ENCODE results near the gene ZCCHC7.
"Not testable (repeated sequence)": the region's sequence is repeated elsewhere in the genome, so short reads cannot be mapped to it uniquely, and the experiment has no call there.

Gene ZCCHC7

DNA sequence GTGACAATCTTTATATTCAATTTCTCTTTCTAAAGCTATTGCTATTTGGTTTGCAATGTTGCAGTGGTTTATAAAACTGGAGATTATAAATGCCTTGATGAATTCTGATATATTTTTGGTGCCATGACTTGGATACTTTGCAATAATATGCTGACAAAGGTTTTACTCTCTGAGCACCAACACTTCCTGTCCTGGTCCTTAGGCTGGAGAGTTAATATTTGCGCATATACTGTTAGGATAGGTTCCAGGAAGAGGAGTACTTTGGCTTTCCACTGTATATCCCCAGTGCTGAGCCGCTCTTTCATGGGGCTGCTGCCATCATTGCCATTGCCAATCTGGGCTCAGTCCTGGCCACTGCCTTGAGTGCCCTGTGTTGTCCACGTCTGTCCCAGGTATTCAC, 139.6 kb downstream of the ZCCHC7 start:
- no peak for DNase-seq

DNA sequence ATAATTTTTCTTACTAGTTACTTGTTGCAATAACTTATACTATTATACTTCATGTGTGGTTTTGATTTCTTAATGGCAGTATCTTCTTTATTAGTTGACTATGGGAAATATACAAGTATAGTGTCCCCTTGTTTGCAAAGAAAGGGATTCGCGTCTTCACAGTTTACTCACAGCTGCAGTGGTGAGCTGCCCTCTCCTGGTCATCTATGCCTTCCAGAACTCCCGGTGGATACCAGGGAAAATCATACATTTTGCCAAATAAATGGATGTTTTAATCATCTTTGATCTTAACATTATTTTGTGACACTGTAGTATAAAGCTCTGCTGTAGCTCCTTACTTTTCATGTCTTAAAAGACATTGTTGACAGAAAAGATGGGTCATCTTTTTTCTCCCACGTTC, 142.0 kb downstream of the ZCCHC7 start:
- DNase-seq: no peak

DNA sequence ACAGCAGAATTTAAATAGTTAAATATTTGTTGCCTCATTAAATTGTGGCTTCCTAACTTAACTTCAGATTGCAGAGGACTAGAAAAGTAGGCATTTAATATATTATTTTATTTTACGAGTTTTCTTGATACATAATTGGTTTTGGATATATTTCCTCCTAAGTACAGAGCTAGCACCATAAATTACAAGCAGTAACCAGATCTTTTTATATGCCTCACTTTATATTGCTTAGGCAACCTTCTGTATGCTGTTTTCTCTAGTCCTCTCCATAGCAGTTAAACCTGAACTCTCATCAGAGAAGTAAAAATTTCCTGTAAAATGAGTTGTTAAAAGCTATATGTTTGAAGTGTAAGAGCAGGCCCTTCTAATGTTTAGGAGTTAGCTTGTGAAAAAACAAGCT, 144.2 kb downstream of the ZCCHC7 start:
- DNase-seq: no peak

DNA sequence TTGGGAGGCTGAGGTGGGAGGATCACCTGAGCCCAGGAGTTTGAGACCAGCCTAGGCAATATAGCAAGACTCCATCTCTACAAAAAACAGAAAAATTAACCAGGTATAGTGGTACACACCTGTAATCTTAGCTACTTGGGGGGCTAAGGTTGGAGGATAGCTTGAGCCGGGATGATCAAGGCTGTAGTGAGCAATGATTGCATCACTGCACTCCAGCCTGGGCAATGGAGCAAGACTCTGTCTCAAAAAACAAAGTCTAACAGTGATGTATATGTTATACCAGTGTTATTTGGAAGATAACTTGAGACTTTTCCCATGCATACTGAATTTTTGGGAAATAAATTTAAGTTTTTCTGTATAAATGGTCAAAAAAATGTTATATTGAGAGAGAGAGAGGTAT, 146.3 kb downstream of the ZCCHC7 start:
- no peak for DNase-seq

DNA sequence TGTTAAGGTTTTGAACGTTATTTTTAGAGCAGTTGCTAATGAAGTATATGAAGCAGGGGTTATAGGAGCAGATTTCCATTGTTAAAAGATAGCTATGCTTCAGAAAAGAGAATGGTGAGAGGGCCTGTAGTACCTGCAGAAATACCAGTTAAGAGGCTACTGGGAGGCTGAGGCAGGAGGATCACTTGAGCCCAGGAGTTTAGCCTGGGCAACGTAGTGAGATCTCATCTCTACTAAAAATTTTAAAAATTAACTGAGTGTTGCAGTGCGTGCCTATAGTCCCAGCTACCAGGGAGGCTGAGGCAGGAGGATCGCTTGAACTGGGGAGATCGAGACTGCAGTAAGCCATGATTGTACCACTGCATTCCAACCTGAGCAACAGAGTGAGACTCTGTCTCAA, 148.8 kb downstream of the ZCCHC7 start:
- DNase-seq: no peak

DNA sequence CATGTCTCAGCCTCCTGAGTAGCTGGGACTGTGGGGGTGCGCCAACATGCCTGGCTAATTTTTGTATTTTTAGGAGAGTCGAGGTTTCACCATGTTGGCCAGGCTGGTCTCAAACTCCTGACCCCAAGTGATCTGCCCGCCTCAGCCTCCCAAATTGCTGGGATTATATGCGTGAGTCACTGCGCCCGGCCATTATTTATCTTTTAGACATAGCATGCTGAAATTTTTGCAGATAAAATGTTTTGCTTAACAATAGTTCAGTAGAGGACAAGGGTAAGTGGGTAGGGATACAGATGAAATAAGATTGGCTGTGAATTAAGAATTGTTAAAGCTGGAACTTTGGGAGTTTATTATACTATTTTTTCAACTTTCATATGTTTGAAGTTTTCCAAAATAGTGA, 151.3 kb downstream of the ZCCHC7 start:
- DNase-seq: no peak

DNA sequence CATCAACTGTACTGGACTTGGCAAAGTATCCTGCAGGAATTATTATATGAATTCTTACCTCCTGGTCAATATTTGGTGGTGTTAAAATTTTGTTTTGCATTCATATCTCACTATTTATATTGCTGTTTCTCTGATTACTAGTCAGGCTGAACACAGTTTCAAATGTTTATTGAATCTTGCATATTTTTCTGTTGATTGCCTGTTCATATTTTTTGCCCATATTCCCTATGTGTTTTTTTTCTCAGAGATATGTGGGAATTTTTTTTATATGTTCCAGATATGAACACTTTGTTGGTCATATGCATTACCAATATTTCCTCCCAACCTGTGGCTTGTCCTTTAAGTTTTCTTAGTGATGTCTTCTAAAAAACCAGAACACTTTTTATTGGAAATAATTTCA, 153.2 kb downstream of the ZCCHC7 start:
- no peak for DNase-seq

DNA sequence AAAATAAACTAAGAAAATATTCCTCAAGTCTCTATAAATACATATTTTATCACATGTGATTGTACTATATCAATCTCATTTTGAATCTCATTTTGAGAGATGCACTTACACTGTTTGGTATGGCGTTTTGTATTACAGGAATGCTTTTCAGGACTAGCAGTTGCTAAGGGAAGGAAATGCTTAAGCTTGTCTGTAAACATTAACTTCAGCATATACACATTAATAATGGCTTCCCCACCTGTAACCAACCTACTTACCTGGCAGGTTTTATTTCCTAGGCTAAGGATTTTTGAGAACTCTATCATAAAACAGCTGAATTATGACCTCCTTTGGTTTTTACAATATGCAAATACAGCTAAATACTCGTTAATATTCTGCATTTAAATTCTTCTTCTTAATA, 161.2 kb downstream of the ZCCHC7 start:
- DNase-seq: no peak

DNA sequence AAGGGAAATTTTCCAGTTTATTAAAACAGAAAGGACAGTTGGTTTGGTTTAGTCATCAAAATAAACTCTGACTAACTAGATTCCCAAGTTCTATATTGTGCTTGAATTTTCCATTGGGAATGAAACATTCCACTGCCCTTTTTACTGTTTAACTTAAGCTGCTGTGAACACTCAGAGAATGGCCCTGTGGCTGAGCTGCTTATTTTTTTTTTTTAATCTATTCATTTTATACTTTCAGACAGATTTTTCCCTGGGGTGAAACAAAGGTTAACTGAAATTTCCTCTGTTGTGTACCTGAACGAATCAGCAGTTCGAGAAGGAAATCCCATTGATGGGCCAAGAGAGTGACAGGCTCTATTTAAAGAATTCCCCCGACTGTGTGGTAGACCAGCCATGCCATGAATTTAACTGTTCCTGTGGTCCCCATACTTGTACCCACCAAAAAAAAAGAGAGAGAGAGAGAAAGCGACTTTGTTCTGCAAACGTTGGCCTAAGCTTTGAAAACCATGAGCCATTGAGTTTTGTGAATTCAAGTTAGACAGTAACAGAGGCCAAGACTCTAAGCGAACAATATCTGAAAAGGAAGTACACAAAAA, 163.5 kb downstream of the ZCCHC7 start:
- no peak for DNase-seq

DNA sequence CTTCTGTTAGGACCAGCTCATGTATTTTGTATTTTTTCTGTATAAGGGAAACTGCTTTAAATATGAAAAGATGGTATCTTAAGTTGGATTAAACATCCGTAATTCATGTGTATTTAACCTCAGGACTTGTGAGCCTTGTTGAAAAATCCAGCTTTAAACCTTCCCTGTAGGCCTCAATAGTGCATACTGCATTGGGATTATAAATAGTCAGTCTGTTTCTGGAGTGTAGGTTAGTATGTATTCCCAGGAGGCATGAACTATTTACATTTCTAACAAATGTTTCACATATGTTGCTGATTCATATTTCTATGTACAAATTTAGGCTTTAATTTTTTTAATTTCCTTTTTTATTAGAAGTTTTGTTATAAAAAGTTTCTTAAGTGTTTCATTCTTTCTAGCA, 164.3 kb downstream of the ZCCHC7 start:
- DNase-seq: no peak

DNA sequence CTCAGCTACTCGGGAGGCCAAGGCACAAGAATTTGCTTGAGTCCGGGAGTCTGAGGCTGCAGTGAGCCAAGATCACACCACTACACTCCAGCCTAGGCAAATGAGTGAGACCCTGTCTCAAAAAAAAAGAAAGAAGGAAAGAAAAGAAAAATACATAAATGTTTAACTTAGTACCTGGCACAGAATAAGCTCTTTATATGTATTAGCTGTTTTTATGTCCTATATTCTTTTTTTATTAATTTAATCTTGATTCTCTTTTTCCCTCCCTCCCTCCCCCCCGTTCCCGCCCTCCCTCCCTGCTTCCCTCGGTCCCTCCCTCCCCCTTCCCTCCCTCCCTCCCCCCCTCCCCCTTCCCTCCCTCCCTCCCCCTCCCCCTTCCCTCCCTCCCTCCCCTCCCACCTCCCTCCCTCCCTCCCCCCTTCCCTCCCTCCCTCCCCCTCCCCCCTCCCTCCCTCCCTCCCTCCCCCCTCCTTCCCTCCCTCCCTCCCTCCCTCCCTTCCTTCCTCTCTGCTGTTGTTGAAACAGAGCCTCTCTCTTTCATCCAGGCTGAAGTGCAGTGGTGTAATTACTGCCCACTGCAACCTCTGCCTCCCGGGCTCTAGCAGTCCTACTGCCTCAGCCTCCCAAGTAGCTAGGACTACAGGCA, 166.3 kb downstream of the ZCCHC7 start:
- no peak for DNase-seq

DNA sequence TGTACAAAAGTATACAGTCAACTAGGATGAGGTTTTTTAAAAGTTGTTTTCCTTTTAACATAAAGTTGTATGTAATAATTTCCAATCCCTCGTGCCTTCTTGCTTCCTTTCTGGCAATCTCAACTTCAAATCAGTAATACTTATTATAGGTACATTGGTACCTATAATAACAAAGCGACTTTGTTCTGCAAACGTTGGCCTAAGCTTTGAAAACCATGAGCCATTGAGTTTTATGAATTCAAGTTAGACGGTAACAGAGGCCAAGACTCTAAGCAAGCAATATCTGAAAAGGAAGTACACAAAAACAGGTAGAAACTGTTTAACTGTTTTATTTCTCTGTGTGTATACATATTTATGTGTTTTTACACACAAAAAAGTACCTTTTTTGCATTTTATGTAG, 166.9 kb downstream of the ZCCHC7 start:
- no peak for DNase-seq

DNA sequence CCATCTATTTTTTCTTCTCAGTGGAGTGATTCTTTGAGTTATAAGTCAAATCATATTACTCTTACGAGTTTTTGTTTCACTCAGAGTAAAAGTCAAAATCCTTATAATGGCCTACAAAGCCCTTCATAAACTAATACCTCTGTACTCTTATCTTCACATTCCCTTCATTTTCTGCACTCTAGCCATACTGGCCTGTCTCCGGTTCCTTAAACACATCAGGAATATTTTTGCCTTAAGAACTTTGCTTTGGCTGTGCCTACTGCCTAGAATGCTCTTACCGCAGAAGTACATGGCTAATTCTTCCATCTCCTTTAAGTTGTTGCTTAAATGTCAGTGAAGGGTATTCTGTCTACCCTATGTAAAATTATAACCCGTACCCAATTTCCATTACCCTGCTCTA, 169.3 kb downstream of the ZCCHC7 start:
- DNase-seq: no peak

DNA sequence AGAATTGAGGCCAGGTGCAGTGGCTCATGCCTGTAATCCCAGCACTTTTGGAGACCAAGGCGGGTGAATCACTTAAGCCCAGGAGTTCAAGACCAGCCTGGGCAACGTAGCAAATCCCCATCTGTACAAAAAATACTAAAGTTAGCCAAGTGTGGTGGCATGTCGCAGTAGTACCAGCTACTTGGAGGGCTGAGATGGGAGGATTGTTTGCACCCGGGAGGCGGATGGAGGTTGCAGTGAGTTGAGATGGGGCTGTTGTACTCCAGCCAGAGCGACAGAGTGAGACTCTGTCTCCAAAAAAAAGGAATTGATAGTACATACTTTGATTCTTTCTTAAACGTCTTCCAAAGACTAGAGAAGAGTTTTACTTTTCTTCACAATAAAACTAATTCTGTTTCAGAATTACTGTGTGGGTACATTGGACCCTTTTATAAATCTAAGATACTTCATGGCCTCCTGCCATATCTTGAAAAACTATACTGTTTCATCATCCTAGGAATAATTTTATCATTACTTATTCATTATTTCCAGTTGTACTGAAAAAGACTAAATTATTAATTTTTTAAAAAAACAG, 170.1 kb downstream of the ZCCHC7 start:
- no peak for DNase-seq

DNA sequence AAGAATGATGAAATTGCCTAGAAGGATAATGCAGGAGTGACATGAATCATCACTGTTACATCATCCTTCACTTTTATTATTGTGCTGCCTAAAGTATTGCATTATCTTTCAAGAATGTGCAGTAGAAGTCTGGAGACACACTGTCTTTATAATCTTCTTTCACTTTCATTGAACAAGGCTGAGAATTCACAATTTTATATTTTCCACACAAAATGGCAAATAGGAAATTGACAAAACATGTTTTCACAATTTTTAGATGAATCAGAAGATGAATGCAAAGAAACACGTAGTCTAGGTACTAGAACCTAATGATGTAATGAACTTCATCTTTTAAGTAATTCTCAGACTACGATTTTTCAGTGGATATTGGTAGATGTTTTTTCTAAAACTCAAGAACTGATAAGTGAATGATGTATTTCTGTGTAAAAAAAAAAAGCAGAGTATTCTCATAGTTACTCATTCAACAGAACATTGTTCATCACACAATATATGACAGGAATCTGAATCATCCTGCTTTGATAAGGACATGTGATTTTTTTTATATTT, 170.6 kb downstream of the ZCCHC7 start:
- no peak for DNase-seq

DNA sequence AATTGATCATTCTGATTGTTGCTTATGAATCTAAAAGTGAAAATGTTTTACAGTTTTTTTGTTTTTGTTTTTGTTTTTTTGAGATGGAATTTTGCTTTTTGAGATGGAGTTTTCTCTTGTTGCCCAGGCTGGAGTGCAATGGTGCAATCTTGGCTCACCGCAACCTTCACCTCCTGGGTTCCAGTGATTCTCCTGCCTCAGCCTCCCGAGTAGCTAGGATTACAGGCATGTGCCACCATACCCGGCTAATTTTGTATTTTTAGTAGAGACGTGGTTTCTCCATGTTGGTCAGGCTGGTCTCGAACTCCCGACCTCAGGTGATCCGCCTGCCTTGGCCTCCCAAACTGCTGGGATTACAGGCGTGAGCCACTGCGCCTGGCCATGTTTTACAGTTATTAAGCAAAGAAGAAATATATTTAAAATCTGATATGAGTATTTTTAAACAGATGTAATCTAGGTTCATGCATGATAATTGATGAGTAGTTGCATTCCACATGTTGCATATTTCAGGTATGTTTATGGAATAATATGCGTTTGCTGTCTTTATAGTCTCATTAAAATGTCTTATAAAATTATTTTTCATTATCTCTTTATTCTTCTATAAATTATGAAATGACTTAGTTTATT, 171.4 kb downstream of the ZCCHC7 start:
- DNase-seq: not testable (repeated sequence)

DNA sequence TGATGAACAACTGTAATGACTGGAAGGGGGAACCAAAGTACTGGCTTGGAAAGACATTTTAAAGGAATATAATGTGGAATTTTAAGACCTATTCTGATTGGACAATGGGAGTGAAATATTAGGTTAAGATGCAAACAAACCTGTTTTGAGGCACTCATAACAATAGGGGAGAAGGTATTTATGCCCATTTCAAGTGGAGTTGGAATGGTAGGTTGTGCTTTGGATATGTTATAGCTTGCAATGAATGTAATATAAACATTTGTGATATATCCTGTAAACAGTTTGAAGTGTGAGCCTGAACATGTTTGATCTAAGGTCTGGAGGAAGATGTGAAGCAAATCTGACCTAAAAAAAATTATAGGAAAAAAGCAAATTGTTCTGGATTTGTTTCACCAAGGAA, 172.5 kb downstream of the ZCCHC7 start:
- DNase-seq: no peak

DNA sequence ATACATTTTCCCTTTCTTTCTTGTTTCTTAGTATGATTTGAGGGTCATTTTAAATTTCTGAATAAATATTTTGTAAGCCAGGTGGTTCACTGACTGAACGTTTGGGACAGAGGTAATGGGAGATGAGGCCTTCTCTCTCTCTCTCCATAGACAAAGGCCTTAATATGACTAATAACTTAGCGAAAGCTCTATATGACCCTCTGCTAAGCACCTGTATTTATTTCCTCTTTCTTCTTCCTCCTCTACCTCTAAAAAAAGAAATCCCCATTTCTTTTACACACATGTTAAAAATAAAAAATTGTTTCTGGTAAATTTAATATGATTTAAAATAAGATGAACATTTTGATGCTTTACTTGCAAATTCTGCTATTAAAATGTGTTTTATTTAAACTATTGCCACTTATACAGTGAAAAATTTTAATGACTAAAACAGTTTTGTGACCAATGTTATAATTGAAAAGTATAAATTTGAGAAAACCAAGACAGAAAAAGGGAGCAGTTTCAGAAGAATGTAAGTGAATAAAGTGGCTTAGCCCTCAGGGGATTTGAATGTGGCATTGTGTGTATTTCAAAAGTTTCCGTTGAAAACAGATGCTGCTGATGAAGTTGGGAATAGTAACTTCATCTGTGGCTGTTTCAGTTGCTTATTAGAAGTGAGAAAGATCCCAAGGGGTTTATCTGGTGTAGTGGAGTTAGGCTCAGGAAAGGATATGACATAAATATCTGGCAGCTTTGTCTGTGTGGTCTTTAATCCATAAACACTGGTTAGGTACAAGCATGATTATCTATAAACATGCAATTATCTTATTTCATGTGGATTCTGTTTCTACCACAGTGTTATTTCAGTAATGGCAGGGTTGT, 173.5 kb downstream of the ZCCHC7 start:
- no peak for DNase-seq

DNA sequence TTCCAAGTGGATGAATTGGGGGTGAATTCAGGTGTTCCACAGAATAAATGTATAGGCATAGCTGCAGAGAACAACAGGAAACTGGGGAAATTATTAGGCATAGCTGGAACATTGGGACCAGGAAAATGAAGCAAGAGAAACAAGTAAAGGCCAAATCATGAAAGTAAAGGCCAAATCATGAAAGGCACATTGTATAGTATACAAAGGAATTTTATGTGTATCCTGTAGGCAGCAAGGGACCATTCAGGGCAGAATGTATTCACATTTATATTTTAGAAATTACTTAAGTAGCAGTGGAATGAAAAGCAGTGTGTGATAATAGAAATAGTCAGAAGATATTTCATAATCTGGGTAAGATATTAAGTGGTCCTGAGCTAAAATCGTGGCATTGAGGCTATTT, 174.8 kb downstream of the ZCCHC7 start:
- no peak for DNase-seq

DNA sequence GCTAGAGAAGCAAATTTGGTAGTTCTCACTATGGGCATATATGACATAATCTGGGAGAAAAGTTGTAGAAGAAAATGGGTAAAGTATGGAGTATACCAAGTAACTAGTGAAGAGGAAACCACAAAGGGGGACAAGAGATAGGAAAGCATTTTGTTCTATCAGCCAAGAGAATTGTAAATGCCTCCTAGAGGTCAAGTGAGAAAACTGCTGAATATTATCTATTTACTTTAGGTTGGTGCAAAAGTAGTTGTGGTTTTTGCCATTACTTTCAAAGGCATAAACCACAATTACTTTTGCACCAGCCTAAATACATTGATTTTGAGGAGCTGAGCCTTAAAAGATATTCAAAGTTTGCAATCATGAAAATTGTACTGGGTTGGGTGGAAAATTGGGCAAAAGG, 175.4 kb downstream of the ZCCHC7 start:
- DNase-seq: no peak

DNA sequence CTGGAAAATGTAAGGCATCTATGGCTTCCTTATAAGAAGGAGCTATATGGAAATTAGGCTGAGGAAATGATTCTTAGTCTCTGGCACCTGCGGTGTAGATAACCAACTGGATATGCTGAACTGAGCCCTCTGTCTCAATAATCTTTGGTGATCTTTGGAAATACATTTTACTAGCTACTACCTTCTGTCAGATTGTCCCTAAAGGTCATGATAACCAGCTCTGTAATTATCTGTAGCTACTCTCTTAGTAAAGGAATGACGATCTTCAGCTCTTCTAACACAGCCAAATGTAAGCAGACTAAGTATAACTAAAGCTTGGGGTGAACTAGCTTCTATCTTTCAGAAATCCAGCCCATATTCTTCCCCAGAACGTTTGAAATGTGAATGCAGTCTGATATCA, 177.2 kb downstream of the ZCCHC7 start:
- no peak for DNase-seq

DNA sequence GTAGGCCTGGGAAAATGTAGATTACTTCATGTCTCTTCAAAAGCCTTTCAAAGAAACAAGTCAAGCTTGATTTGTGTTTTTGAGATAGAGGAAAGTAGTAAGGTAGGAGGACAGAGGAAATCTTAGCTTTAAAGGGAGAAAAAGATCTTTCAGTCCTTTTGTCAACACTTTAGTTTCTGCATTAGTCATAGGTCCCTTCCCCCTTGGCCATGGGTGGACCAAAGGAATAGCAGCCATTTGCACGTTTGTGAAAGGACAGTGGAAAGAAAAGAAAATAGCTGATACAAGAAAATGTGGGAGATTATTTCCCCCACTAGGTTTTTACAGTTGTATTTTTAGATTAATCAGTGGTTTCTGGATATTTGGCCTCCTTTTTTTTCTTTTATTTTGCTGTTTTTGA, 180.2 kb downstream of the ZCCHC7 start:
- DNase-seq: no peak
